OCI-LY7 (cell line): ENCODE measurements around the gene MACROH2A1. TPM values are rescaled to one million over a fixed set of nuclear protein-coding genes. Genes with fewer than 3 reads are reported as not detected.

Experiments used
- BruUV-seq: library from RNA; stranded (reverse); fragments of 400-500 nt; replicated peaks from 2 replicates; lab custom pipeline; 2021; lab: Mats Ljungman, UMichigan
- CTCF ChIA-PET: fragments of 300-600 bp; sonication (Branson Sonifier 250); formaldehyde crosslinking; loops from one replicate; lab custom pipeline; 2022; ENCODE audit warnings: antibody characterized with exemption; ENCODE audit not compliant: unreplicated experiment; lab: Charles Lee
- POLR2A ChIA-PET: fragments of 300-600 bp; sonication (Branson Sonifier 250); formaldehyde crosslinking; loops from one replicate; lab custom pipeline; 2022; ENCODE audit warnings: antibody characterized with exemption; lab: Charles Lee
- DNase-seq: peaks from one replicate; pipeline ENCODE4 v3.0.0-alpha.2; 2015; ENCODE audit warnings: low spot score
- H2AFZ ChIP-seq: fragments of 200-600 bp; sonication (generic), shearing (Covaris generic); 2 replicates; pipeline ENCODE4 v1.6.1; 2014; ENCODE audit warnings: mild to moderate bottlenecking, antibody characterized with exemption, low read length, moderate library complexity
- H3K27ac ChIP-seq: fragments of 200-600 bp; sonication (generic); 2 replicates; pipeline ENCODE4 v1.5.1; 2014; ENCODE audit warnings: mixed run types, low read depth, mild to moderate bottlenecking, moderate library complexity, low read length, inconsistent platforms; ENCODE audit not compliant: poor library complexity, severe bottlenecking
- H3K36me3 ChIP-seq: fragments of 200-600 bp; sonication (generic); 2 replicates; pipeline ENCODE4 v1.6.1; 2014; ENCODE audit warnings: mild to moderate bottlenecking, antibody characterized with exemption, low read length, moderate library complexity, mixed read lengths; ENCODE audit not compliant: insufficient read depth
- H3K4me1 ChIP-seq: fragments of 200-600 bp; sonication (generic); 2 replicates; pipeline ENCODE4 v1.5.1; 2014; ENCODE audit warnings: mild to moderate bottlenecking, low read length; ENCODE audit not compliant: insufficient read depth, poor library complexity, severe bottlenecking
- H3K4me2 ChIP-seq: fragments of 200-600 bp; sonication (generic); 2 replicates; pipeline ENCODE4 v1.6.1; 2014; ENCODE audit warnings: mild to moderate bottlenecking, low read length
- H3K4me3 ChIP-seq: fragments of 200-600 bp; sonication (generic); 2 replicates; pipeline ENCODE4 v1.5.1; 2014; ENCODE audit warnings: mild to moderate bottlenecking, low read depth, low read length; ENCODE audit not compliant: poor library complexity, severe bottlenecking
- H3K79me2 ChIP-seq: fragments of 200-600 bp; sonication (generic); 2 replicates; pipeline ENCODE4 v1.6.1; 2016; ENCODE audit warnings: low read depth, mild to moderate bottlenecking, low read length, moderate library complexity, mixed read lengths; ENCODE audit not compliant: insufficient read depth
- H3K9me2 ChIP-seq: fragments of 200-600 bp; sonication (generic); 2 replicates; pipeline ENCODE4 v1.6.1; 2016; ENCODE audit warnings: mild to moderate bottlenecking, low read length, mixed read lengths; ENCODE audit not compliant: insufficient read depth
- H3K9me3 ChIP-seq: fragments of 200-600 bp; sonication (generic); 2 replicates; pipeline ENCODE4 v1.6.1; 2014; ENCODE audit warnings: mild to moderate bottlenecking, mixed run types, low read length, mixed read lengths
- H4K20me1 ChIP-seq: fragments of 200-600 bp; sonication (generic); 2 replicates; pipeline ENCODE4 v1.6.1; 2014; ENCODE audit warnings: mild to moderate bottlenecking, antibody characterized with exemption, low read length, moderate library complexity, mixed read lengths; ENCODE audit not compliant: insufficient read depth
- EZH2phosphoT487 ChIP-seq: fragments of 200-600 bp; sonication (generic); IDR thresholded peaks from 2 replicates; pipeline ENCODE4 v1.6.1; 2018; ENCODE audit warnings: low read depth, borderline replicate concordance, mild to moderate bottlenecking, mixed run types, antibody characterized with exemption, low read length, moderate library complexity, mixed read lengths
- intact Hi-C: fragments of 100-400 bp; cut with micrococcal nuclease; formaldehyde crosslinking; loops from one replicate; pipeline ENCODE4 v1.10.0; 2022; ENCODE audit not compliant: unreplicated experiment
- total RNA-seq, 2 experiments: library from RNA; depleted of rRNA in 1 of 2; stranded (reverse); fragments of >200 nt in 1 of 2; shearing (Covaris generic) in 1 of 2; gene quantifications; 2 replicates each; pipeline ENCODE4 v1.2.3, GENCODE V29; 2014 to 2022
- TF ChIP-seq, protein P1 (sequence below): fragments of 200-600 bp; sonication (generic); conservative IDR thresholded peaks from 2 replicates; pipeline ENCODE4 v1.5.1; 2014; ENCODE audit warnings: mild to moderate bottlenecking, antibody characterized with exemption, low read length, moderate library complexity, mixed read lengths

MACROH2A1 gene
- total RNA-seq, 2 experiments from 2014 or later, result 271 to 356 TPM

DNA sequence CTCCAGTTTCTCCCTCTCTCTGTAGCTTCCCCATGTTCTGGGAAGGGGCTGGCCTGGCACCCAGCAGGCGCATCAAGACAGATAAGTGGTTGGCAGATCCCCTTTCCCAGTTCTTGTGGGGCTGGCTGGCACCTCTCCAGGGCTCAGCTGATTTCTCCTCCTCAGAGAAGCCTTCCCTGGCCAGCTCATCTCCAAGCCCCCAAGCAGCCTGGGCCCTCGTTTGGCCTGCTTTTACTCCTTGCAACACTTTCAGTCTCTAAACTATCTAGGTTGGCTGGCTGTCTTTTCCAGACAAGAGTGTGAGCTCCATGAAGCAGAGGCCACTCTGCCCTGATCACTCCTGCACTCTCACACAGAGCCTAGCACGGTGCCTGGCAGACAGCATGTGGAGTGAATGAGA, 13.5 kb downstream of the MACROH2A1 start:
- no peaks in the 10 kb centered on the region for H3K4me1 ChIP-seq
- peaks cover 43% of the 10 kb centered on the region for H3K79me2 ChIP-seq
- peaks cover 98% of the 10 kb centered on the region for H3K36me3 ChIP-seq
- DNase-seq, result no peak
- no TSS peak for BruUV-seq
- intact Hi-C loops, result no loop called here
- H3K4me3 ChIP-seq, result no peak overlapping the region
- ChIA-PET CTCF (no interaction called here), POLR2A (interaction anchor here (1.2 kb wide), 1 partner anchor 9 kb away, joined by 3 read pairs; no protein-coding TSS in a partner anchor)
- H2AFZ ChIP-seq, result no peak overlapping the region
- peaks cover 19% of the 10 kb centered on the region for H4K20me1 ChIP-seq
- no peak overlapping the region for H3K27ac ChIP-seq
- no peaks in the 10 kb centered on the region for H3K9me2 ChIP-seq
- no peak overlapping the region for H3K4me2 ChIP-seq
- TF ChIP-seq, protein P1, sequence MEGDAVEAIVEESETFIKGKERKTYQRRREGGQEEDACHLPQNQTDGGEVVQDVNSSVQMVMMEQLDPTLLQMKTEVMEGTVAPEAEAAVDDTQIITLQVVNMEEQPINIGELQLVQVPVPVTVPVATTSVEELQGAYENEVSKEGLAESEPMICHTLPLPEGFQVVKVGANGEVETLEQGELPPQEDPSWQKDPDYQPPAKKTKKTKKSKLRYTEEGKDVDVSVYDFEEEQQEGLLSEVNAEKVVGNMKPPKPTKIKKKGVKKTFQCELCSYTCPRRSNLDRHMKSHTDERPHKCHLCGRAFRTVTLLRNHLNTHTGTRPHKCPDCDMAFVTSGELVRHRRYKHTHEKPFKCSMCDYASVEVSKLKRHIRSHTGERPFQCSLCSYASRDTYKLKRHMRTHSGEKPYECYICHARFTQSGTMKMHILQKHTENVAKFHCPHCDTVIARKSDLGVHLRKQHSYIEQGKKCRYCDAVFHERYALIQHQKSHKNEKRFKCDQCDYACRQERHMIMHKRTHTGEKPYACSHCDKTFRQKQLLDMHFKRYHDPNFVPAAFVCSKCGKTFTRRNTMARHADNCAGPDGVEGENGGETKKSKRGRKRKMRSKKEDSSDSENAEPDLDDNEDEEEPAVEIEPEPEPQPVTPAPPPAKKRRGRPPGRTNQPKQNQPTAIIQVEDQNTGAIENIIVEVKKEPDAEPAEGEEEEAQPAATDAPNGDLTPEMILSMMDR, result no peak
- TF ChIP-seq EZH2phosphoT487, result no peak
- no peaks in the 10 kb centered on the region for H3K9me3 ChIP-seq

DNA sequence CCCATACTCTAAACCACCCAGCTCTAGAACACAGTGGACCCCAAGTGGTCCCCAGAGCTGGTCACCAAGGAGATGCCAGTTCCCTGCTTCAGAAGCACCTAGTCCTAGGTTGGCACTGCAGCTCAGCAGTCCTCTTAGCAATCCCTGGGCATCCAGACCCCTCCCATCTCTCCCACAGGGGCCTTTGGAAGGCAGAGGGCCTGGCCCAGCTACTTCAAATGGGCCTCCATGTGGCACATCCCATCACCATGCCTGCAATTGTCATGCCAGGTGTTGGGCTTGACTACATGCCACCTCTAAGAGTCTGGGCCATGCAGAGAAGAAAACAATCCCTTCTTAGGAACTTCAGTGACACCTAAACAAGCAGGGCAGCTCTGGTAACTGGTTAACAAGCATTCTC, 14.1 kb downstream of the MACROH2A1 start:
- Histone ChIP-seq H3K4me3 (no peak overlapping the region), H4K20me1 (peaks cover 23% of the 10 kb centered on the region), H3K4me2 (no peak overlapping the region), H3K4me1 (no peaks in the 10 kb centered on the region), H3K36me3 (peaks cover 98% of the 10 kb centered on the region), H3K27ac (no peak overlapping the region), H2AFZ (no peak overlapping the region), H3K9me2 (no peaks in the 10 kb centered on the region), H3K79me2 (peaks cover 43% of the 10 kb centered on the region), H3K9me3 (no peaks in the 10 kb centered on the region)
- DNase-seq, result no peak
- no TSS peak for BruUV-seq
- TF ChIP-seq, protein P1, result no peak
- no peak for TF ChIP-seq EZH2phosphoT487
- CTCF ChIA-PET, result no interaction called here
- POLR2A ChIA-PET, result interaction anchor here (1.1 kb wide), 1 partner anchor 332 kb away, joined by 5 read pairs; no protein-coding TSS in a partner anchor
- intact Hi-C loops, result no loop called here

DNA sequence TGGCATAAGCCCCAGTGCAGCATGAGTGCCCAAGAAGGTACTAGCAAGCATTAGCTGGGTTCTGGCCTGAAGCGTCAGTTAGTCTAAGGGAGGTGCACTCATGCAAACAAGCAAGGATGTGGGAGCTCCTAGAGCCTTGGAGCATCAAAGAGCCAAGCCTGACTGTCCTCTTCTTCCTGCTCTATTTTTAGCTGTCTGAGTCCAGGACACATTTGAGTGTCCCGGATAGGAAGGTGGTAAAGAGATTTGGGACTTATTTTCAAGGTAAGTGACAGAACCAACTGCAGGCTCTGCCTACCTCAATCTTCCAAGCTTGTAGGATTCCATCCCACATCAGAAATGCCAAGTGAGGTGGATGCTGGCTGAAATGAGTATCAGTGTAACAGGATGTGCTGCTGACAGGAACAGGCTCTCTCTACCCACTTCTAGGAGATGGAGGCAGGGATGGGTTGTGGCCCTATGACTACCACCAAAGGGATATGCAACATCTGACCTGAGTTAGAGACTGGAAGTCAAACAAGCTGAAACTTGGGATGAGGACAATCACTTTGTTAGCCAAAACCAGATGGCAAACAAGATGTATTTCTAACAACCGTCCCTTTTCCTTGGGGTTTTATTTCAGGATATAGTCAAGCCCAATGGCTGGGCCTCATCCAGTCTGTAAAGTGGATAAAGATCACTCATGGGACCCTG, 15.1 kb downstream of the MACROH2A1 start:
- DNase-seq, result no peak
- POLR2A ChIA-PET, result interaction anchor here (1.1 kb wide), 1 partner anchor 331 kb away, joined by 5 read pairs; no protein-coding TSS in a partner anchor
- Histone ChIP-seq H3K9me2 (no peaks in the 10 kb centered on the region), H2AFZ (no peak overlapping the region), H3K9me3 (no peaks in the 10 kb centered on the region), H3K4me2 (no peak overlapping the region), H3K79me2 (peaks cover 33% of the 10 kb centered on the region; the same call in 1 of the 2 replicates), H3K4me3 (no peak overlapping the region), H4K20me1 (peaks cover 22% of the 10 kb centered on the region), H3K4me1 (no peaks in the 10 kb centered on the region), H3K36me3 (peaks cover 98% of the 10 kb centered on the region), H3K27ac (no peak overlapping the region)
- no peak for TF ChIP-seq EZH2phosphoT487
- TF ChIP-seq, protein P1, result no peak
- CTCF ChIA-PET, result no interaction called here
- no TSS peak for BruUV-seq
- intact Hi-C loops, result no loop called here
